Neural cell (in vitro differentiated cells): ENCODE results near the gene PROCA1.

ENCODE experiments used
- EZH2 ChIP-seq: fragments of 200-600, 300-800 bp; shearing (Covaris generic), sonication (generic); IDR thresholded peaks from 2 replicates; pipeline ENCODE4 v1.6.1; 2014; ENCODE audit warnings: antibody characterized with exemption, low read length, borderline replicate concordance, mild to moderate bottlenecking; ENCODE audit not compliant: insufficient read depth, poor library complexity, severe bottlenecking
- POLR2AphosphoS5 ChIP-seq: IDR thresholded peaks from 2 replicates; pipeline ENCODE4 v1.6.1; 2012
- TF ChIP-seq, protein P1 (sequence below): fragments of 450-650 bp; IDR thresholded peaks from 2 replicates; pipeline ENCODE4 v1.5.1; 2014; ENCODE audit warnings: antibody characterized with exemption, mild to moderate bottlenecking, moderate library complexity; ENCODE audit not compliant: poor library complexity, severe bottlenecking
- TF ChIP-seq, protein P2 (sequence below): IDR thresholded peaks from 2 replicates; pipeline ENCODE4 v1.6.1; 2012; ENCODE audit warnings: borderline replicate concordance

DNA sequence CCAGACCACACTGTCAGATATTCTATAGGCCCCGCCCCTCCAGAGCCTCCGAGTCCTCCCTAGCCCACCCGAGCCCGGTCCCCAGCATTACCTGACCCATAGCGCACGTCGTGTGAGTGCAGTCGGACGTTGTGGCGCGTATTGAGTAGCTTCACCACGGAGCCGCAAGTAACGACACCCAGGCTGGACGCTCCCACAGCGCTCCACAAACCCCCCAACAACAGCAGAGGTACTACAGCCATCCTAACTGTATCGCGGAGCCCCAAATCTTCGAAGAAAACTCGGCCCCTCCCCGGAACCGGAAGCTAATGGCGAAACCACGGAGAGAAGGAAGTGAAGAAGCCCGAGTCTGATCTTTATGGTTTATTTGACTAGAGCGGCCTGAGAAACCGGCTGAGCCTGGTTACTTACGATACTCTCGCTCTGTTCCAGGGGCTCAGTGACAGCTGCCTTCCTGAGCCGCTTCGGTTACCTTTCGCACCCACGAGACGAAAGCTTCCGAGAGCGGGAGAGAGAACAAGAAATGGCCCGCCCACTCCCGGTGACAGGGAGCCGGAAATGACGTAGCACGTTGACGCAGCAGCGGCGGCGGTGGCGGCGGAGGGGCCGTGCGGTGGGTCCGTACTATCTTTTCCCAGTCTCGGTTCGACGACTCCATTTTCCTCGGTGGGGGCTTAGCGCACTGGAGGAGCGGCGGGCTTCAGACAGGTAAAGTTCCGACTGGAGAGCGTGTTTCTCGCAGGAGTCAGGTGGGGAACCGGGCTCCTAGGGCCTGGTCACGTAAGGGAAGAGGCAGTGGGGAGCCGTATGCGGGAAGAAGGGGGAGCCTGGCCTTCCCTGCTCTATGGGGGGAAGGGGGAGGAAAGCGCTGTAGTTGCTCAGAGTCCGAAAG is 49.8 kb downstream of the PROCA1 start, which contains the start of the genes SDF2 and SUPT6H:
- TF ChIP-seq, protein P1, sequence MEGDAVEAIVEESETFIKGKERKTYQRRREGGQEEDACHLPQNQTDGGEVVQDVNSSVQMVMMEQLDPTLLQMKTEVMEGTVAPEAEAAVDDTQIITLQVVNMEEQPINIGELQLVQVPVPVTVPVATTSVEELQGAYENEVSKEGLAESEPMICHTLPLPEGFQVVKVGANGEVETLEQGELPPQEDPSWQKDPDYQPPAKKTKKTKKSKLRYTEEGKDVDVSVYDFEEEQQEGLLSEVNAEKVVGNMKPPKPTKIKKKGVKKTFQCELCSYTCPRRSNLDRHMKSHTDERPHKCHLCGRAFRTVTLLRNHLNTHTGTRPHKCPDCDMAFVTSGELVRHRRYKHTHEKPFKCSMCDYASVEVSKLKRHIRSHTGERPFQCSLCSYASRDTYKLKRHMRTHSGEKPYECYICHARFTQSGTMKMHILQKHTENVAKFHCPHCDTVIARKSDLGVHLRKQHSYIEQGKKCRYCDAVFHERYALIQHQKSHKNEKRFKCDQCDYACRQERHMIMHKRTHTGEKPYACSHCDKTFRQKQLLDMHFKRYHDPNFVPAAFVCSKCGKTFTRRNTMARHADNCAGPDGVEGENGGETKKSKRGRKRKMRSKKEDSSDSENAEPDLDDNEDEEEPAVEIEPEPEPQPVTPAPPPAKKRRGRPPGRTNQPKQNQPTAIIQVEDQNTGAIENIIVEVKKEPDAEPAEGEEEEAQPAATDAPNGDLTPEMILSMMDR = no peak
- no peak for TF ChIP-seq EZH2
- peak; percentile 97 for TF ChIP-seq POLR2AphosphoS5
- TF ChIP-seq, protein P2, sequence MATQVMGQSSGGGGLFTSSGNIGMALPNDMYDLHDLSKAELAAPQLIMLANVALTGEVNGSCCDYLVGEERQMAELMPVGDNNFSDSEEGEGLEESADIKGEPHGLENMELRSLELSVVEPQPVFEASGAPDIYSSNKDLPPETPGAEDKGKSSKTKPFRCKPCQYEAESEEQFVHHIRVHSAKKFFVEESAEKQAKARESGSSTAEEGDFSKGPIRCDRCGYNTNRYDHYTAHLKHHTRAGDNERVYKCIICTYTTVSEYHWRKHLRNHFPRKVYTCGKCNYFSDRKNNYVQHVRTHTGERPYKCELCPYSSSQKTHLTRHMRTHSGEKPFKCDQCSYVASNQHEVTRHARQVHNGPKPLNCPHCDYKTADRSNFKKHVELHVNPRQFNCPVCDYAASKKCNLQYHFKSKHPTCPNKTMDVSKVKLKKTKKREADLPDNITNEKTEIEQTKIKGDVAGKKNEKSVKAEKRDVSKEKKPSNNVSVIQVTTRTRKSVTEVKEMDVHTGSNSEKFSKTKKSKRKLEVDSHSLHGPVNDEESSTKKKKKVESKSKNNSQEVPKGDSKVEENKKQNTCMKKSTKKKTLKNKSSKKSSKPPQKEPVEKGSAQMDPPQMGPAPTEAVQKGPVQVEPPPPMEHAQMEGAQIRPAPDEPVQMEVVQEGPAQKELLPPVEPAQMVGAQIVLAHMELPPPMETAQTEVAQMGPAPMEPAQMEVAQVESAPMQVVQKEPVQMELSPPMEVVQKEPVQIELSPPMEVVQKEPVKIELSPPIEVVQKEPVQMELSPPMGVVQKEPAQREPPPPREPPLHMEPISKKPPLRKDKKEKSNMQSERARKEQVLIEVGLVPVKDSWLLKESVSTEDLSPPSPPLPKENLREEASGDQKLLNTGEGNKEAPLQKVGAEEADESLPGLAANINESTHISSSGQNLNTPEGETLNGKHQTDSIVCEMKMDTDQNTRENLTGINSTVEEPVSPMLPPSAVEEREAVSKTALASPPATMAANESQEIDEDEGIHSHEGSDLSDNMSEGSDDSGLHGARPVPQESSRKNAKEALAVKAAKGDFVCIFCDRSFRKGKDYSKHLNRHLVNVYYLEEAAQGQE = peak; percentile 95
